GM12874 (cell line): Measurements from ENCODE around the gene KRTAP10-6.
"Not testable (repeated sequence)": the region's sequence is repeated elsewhere in the genome, so short reads cannot be mapped to it uniquely, and the experiment has no call there.

Experiments used
- CTCF ChIP-seq: IDR thresholded peaks from 2 replicates; pipeline ENCODE4 v1.5.1; 2011; ENCODE audit warnings: low read depth, mild to moderate bottlenecking, control low read depth, low read length, moderate library complexity; ENCODE audit not compliant: insufficient read depth

Gene KRTAP10-6

DNA sequence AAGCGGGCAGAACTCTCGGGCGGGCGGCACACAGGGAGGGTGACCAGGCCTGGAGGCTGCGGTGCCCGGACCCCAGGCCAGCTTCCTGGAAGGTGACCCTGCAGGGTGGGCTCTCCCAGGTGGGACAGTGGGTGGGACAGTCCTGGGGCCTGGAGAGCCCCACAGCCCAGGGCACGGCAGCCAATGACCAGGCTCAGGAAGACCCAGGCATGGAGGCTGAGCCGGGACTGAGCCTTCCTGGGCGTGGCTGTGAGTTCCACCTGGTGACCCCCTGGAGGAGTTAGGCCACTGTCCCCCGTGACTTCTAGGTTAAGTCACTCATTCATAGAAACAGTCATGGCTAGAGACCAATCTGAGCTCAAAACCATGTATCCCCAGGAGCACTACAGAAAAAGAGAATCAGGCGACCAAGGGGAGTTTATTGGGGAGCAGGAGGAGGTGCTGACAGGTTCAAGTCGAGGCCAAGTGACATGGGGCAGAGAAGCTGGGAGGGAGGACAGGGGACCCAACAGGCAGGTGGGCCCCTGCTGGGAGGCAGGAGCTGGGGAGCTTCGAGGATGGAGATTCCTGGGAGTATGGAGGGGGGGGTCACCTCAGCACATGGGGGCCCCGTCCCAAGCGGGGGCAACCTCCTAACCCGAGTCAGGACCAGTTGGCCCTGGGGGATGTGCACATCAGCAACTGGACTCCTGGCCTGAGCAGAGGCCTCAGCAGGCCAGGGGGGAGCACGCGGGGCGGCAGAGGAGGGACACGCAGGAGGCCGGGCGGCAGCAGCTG lies 13.1 kb downstream of the KRTAP10-6 start:
- no peak for TF ChIP-seq CTCF

- TF ChIP-seq CTCF: no peak
Observed at GRCh38 chr21:44578371-44579055, 13.8 kb downstream of the KRTAP10-6 start.

DNA sequence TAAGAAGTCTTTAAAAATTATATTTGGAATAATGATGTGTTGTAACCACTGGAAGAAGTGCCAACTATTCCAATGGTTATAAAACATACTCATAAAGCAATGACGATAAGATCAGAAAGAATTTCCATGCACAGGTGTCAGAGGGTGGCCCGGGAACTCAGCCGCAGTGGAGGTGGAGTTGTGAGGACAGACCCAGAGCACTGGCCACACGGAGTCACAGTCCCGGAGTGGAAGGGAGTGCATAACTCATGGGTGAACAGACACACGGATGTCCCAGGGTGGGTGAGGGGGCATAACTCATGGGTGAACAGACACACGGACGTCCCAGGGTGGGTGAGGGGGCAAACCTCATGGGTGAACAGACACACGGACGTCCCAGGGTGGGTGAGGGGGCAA lies 16.3 kb downstream of the KRTAP10-6 start:
- no peak for TF ChIP-seq CTCF

- TF ChIP-seq CTCF: no peak
Observed at GRCh38 chr21:44575307-44576024, 16.8 kb downstream of the KRTAP10-6 start.

DNA sequence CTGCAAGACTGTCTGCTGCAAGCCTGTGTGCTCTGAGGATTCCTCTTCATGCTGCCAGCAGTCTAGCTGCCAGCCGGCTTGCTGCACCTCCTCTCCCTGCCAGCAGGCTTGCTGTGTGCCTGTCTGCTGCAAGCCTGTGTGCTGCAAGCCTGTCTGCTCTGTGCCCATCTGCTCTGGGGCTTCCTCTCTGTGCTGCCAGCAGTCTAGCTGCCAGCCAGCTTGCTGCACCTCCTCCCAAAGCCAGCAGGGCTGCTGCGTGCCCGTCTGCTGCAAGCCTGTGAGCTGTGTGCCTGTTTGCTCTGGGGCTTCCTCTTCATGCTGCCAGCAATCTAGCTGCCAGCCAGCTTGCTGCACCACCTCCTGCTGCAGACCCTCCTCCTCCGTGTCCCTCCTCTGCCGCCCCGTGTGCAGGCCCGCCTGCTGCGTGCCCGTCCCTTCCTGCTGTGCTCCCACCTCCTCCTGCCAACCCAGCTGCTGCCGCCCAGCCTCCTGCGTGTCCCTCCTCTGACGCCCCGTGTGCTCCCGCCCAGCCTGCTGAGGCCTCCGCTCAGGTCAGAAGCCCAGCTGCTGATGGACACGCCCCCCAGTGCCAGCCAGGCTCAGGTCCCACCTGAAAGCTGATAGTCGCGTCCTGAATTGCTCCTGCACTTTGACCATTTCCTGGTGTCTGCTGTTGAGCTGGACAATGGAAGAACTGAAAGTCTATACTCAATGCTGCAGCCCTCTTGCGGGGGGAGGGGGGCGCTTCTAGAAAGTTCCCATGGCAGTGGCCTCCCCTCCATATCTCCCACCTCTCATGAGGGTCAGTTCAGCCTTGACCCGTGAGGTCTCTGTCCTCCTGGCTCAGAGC lies 17.6 kb downstream of the KRTAP10-6 start:
- TF ChIP-seq CTCF: no peak

GRCh38 chr21:44573630-44574456 lies 18.5 kb downstream of the KRTAP10-6 start, which contains the start of gene KRTAP10-4:
Gene KRTAP10-4 (plus strand): TSS chr21:44573729. CDS start chr21:44573759, 30 bp downstream.
- not testable (repeated sequence) for TF ChIP-seq CTCF
